Measurements from ENCODE around the gene E2F2.

The E2F2 gene, protein sequence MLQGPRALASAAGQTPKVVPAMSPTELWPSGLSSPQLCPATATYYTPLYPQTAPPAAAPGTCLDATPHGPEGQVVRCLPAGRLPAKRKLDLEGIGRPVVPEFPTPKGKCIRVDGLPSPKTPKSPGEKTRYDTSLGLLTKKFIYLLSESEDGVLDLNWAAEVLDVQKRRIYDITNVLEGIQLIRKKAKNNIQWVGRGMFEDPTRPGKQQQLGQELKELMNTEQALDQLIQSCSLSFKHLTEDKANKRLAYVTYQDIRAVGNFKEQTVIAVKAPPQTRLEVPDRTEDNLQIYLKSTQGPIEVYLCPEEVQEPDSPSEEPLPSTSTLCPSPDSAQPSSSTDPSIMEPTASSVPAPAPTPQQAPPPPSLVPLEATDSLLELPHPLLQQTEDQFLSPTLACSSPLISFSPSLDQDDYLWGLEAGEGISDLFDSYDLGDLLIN

GRCh38 chr1:23530747-23531561 is at the start of gene E2F2:
TSS of gene E2F2 (minus strand) at chr1:23531233. CDS start at chr1:23530793, 440 bp downstream.
- no peak for DNase-seq

- no peak for DNase-seq
Measured at GRCh38 chr1:23578997-23579363, 47.9 kb upstream of the E2F2 start.

GRCh38 chr1:23578311-23578996 is 47.4 kb upstream of the E2F2 start:
- DNase-seq: no peak

GRCh38 chr1:23577056-23578004 is 46.3 kb upstream of the E2F2 start:
- no peak for DNase-seq

GRCh38 chr1:23576338-23577055 is 45.5 kb upstream of the E2F2 start:
- DNase-seq: no peak

GRCh38 chr1:23575226-23575810 is 44.3 kb upstream of the E2F2 start:
- no peak for DNase-seq

DNA sequence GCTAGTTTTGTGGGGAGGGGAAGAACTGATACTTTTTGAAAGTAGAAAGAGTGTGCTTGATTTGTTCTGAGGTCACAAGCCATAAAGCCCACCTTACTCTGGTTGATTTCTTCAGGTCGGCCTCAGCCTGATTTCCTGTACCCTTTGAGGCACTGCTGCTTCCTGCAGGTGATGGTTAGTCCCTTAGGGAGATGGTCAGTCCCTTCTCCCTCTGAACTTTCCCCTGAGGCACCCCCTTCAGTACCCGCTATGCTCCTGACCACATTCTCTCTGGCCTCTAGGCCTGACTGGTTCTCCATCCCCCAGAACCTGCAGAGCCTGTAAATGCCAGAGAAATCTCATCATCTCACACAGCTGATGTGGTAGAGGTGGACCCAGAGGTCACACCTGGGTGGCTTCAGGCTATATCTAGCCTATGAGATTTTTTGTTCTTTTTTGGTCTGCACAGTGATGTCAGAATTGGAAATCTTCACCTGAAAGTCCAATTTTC is 43.3 kb upstream of the E2F2 start:
- DNase-seq: no peak

- DNase-seq: no peak
Measured at GRCh38 chr1:23573574-23574182, 42.6 kb upstream of the E2F2 start.

- no peak for DNase-seq
Measured at GRCh38 chr1:23571465-23571864, 40.4 kb upstream of the E2F2 start.

- no peak for DNase-seq
Measured at GRCh38 chr1:23570001-23570691, 39.1 kb upstream of the E2F2 start.

DNA sequence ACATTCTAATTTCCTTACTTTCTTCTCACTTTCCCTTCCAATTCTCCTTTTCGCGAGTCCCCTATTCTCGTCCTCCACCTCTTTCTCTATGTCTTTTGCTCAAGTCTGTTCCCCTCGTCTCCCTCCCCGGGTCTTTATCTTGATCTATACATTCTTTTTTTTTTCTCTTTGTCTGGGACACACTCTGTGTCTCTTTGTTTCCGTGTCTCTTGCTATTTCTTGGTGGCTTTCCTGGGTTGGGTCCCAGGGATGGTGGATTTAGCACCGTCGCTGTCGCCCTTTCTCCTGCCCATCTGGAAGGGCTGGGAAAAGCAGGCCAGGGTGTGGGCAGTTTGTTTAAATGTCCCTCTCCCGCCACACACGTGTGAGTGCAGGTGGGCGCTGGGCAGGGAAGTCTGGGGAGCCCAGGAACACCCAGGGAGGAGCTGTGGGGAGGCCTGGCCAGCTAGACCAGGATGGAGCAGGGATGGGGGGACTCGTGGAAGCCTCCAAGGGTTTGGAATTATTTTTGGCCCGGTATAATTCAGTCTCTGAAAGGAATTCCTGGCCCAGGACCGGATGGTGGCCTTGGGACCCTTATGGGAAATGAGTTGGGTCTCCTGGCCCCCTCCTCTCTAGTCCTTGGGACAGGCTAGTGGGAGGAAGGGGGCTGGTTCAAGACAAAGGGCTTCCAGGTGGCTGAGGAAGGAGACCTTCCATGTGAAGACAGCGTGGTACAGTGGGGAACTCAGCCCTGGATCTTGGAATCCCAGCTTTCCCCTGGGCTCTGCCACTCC is 37.8 kb upstream of the E2F2 start:
- DNase-seq: no peak

- DNase-seq: no peak
Measured at GRCh38 chr1:23567996-23568607, 37.1 kb upstream of the E2F2 start.

DNA sequence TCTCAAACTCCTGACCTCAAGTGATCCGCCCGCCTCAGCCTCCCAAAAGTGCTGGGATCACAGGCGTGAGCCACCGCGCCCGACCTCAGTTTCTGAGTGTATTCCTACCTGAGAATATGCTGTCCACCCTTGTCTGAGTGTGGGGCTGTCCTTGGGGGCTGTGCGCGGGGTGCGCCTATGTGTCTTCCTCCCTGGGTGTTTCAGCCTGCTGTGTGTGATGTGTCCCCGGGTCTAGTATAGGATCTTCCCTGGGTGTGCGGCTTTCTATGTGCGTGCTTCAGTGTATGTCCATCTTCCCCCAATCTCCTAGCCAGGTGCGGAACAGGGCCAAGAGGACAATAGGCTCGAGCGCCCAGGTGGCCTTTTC is 36.6 kb upstream of the E2F2 start:
- no peak for DNase-seq

DNA sequence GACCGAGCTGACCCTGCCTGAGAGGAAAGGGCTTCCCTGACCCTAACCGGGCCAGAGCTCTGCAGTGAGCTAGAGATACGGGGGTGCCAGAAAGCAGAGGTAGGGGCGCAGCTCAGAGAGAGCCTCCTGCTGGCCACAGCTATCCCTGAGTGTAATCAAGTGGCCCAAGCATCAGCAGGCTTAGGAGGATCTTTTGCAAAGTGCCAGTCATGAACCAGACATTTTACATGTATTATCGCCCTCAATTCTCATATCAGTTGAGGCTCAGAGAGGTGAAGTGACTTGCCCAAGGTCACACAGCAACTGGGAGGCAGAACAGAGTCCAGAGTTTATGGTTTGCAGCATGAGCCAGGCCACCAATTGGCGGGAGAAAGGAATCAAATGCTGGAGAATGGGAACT is 35.3 kb upstream of the E2F2 start:
- no peak for DNase-seq

DNA sequence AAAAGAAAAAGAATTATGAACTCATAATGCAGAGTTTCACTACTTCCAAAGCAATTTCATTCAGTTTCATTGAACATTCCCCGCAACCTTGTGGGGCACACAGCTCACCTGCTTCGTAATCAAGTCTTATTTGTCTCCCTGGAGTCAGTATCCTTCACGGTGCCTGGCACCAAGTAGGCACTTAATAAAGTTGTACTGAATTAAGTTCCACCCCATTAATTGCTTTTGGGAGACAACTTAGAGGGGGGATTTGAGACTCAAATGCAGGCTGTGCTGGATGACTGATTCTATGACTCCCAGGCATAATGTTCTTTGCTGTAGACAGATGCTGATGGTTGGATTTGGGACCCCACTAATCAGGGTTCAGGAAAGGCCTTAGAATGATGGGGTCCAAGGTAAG is 34.7 kb upstream of the E2F2 start:
- DNase-seq: no peak

- DNase-seq: no peak
Measured at GRCh38 chr1:23564529-23565122, 33.6 kb upstream of the E2F2 start.

DNA sequence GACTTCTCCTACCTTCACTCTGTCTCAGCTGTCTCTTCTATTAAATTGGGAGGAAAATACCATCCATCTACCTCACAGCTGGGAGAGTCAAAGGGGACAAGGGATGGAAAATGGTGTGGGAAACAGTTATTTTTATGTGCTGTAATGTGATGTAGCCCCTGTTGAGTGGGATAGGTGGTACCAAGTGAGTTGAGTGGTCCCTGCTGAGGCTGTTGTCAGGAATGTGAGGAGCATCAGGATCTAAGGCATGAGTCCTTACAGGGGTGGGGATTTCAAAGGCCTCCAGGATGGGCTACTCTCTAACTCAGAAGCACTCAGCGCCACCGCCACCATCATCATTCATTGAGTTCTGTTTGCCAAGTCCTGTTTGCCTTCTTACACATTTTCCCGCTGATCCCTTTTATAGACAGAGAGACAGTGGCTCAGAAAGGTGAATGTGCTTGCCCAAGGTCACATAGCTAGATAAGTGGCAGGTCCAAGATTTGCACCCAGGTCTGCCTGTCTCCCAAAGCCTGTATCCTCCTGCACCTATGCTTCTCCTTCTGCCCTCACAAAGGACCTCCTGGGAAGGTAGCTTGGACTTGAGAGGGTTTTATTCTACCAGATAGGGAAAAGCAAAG is 32.8 kb upstream of the E2F2 start:
- no peak for DNase-seq

- no peak for DNase-seq
Measured at GRCh38 chr1:23563003-23563402, 32.0 kb upstream of the E2F2 start.

All from SIG-M5 (cell line).